ENCODE measurements around the gene GPR37L1.
"Not testable (repeated sequence)": the region's sequence is repeated elsewhere in the genome, so short reads cannot be mapped to it uniquely, and the experiment has no call there.

Gene GPR37L1

DNA sequence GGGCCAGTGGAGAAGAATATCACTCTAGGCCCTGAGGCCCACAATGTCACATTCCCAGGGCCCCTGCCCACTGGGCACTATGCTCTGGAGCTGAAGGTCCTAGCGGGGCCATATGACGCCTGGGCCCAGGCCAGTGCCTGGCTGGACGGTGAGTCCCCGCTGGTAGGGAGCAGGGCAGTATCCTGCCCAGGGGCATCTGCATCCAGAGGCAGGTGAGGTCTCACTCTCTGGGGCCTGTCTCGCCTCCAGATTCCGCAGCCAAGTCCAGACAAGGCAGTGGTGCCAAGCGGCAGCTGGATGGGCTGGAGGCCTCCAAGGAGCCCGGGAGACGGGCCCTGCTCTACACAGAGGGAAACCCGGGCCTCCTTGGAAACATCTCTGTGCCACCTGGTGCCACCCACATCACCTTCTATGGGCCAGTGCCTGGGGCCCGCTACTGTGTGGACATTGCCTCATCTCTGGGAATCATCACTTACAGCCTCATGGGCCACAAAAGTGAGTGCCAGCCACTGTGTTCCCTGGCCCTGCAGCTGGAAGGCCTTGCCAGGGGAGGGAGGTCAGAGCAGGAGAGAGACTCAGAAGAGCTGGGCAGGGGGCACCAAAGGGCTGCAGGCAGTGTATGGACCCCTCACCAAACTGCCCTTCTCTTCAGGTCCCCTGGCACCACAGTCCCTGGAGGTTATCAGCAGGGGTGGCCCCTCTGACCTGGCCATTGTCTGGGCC is 48.7 kb downstream of the GPR37L1 start:
- no peak for DNase-seq

- no peak for DNase-seq
These were observed 49.3 kb downstream of the GPR37L1 start for GRCh38 chr1:202172015-202172355.

DNA sequence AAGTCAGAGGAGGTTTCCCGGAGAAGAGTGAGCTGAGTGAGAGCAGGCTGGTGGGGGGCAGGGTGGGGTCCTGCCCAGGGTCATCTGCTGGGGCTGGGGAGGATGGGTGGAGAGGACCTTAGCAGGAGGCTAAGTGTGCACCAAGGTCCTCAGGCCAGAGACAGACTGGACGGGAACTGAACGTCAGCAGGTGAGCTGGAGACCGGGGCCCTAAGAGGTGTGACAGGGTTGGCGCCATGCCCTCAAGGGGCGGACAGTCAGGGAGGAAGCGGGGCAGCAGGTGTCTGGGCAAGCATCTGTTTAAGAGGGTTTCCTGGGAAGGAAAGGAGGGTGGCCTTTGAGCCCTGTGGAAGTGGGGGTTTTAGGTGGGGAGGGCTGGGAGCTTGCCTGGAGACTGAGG is 51.3 kb downstream of the GPR37L1 start:
- DNase-seq: no peak

- DNase-seq: no peak
These were observed 54.5 kb downstream of the GPR37L1 start for GRCh38 chr1:202176949-202177927.

DNA sequence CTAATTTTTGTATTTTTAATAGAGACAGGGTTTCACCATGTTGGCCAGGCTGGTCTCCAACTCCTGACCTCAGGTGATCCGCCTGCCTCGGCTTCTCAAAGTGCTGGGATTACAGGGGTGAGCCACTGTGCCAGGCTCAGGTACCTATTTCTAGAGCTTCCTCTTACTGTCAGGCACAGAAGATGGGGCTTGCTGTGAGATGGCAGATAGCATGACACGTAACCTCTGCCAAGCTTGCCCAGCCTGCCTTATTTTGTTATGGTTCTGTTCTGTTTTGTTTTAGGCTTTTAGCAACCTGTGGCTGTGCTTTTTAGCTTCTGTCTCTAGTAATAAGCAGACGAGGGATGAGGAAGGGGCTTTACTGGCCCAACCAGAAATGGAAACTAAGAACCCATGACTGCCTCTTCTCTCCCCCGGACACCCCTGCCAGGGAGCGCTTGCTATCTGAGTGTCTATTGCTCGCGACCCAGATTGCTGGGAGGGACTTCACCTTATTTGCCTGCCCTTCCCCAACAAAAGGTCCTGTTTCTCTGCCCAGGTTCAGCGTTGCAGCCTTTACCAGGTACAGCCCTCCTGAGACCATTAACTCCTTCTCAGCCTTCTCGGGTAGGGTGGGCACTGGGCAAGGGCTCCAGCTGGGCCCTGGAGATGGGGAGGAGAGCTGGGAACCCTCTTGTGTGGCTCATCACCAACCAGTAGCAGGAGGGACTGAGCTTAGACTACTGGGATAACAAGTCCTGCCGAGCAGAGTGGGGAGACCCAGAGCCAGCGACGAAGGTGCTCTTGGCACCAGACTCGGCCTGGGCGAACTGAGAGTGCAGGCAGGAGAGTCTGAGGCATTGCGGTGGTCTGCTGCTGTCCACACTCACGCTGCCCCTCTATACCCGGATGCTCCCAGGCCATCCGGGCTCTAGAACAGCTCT is 57.4 kb downstream of the GPR37L1 start:
- no peak for DNase-seq

- DNase-seq: not testable (repeated sequence)
These were observed 58.0 kb downstream of the GPR37L1 start for GRCh38 chr1:202180751-202181139.

GRCh38 chr1:202181586-202181985 is 58.9 kb downstream of the GPR37L1 start:
- DNase-seq: no peak

- no peak for DNase-seq
These were observed 59.5 kb downstream of the GPR37L1 start for GRCh38 chr1:202182040-202182877.

All from T-helper 9 cell (primary cell).